Progenitor cell of endocrine pancreas (in vitro differentiated cells): Measurements from ENCODE around the gene TCERG1L. TPM values are rescaled to one million over a fixed set of nuclear protein-coding genes. Genes with fewer than 3 reads are reported as not detected.
"Not testable (repeated sequence)": the region's sequence is repeated elsewhere in the genome, so short reads cannot be mapped to it uniquely, and the experiment has no call there.

Experiments used
- DNase-seq: peaks from one replicate; pipeline ENCODE4 v3.0.0; 2021; ENCODE audit warnings: low spot score; ENCODE audit not compliant: unreplicated experiment
- H3K27ac Mint-ChIP-seq: 2 replicates; pipeline ENCODE4 v1.8.0; 2021; ENCODE audit warnings: mild to moderate bottlenecking, moderate library complexity, mixed read lengths
- H3K27me3 Mint-ChIP-seq: 2 replicates; pipeline ENCODE4 v1.8.0; 2021; ENCODE audit warnings: mixed read lengths
- H3K36me3 Mint-ChIP-seq: 2 replicates; pipeline ENCODE4 v1.8.0; 2022; ENCODE audit warnings: mixed read lengths; ENCODE audit not compliant: insufficient read depth
- H3K4me1 Mint-ChIP-seq: 2 replicates; pipeline ENCODE4 v1.8.0; 2021; ENCODE audit warnings: low read depth, mixed read lengths
- H3K4me3 Mint-ChIP-seq: 2 replicates; pipeline ENCODE4 v1.8.0; 2021; ENCODE audit warnings: low read depth, mild to moderate bottlenecking, moderate library complexity, mixed read lengths
- H3K9me3 Mint-ChIP-seq: 2 replicates; pipeline ENCODE4 v1.8.0; 2021; ENCODE audit warnings: low read depth, mixed read lengths
- total RNA-seq: library from RNA; stranded (reverse); gene quantifications from 2 replicates; pipeline ENCODE4 v1.2.1, GENCODE V29; 2021
- TF ChIP-seq, protein P1 (sequence below): fragments of 200-600 bp; sonication (generic); IDR thresholded peaks from one replicate; pipeline ENCODE4 v1.5.0; 2021; ENCODE audit warnings: antibody characterized with exemption, mild to moderate bottlenecking; ENCODE audit not compliant: unreplicated experiment

Gene TCERG1L
- total RNA-seq, 1 donor from 2014 or later: 0.53 TPM

DNA sequence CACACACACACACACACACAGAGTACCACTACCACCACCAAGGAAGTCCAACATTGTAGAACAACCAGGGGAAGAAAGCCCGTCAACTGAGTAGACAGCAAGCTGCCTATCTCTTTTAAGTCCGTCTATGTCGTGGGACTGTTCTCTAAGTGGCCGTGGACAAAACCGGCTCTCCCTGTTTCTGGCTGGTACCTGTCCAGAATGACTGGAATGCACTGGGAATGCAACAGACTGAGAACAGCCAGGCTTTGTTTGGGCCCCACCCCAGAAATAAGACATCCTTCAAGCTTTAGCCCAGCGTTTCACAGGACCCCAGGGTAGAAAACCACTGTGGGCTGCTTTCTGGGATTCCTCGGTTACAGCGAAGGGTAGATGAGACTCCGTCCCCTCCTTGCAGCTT, 203.6 kb downstream of the TCERG1L start:
- Mint-ChIP-seq H3K27ac (no peak overlapping the region), H3K4me1 (peaks cover 4% of the 10 kb centered on the region), H3K9me3 (peaks cover 10% of the 10 kb centered on the region)

DNA sequence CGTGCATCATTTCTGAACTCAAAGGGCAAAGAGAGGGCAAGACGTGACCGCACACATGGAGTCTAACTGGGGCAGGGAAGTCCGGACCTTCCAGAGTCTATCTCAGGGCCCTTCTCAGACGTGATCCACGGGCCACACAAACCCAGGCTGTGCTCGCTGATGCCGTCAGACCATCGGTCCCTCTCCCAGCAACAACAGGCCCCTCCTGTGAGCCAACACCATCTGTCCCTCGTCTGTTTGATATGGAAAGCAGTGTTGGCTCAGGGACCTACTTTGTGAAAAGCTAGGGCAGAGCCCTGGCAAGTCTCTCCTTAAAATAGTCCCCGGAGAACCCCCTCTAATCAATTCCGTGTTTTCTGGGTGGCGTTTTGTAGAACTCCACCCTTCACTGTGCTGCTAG, 208.8 kb downstream of the TCERG1L start:
- Mint-ChIP-seq H3K36me3 (no peaks in the 10 kb centered on the region), H3K27ac (no peak overlapping the region), H3K27me3 (peaks cover 7% of the 10 kb centered on the region), H3K4me1 (no peaks in the 10 kb centered on the region), H3K9me3 (peaks cover 7% of the 10 kb centered on the region), H3K4me3 (no peak overlapping the region)
- no peak for DNase-seq
- TF ChIP-seq, protein P1, sequence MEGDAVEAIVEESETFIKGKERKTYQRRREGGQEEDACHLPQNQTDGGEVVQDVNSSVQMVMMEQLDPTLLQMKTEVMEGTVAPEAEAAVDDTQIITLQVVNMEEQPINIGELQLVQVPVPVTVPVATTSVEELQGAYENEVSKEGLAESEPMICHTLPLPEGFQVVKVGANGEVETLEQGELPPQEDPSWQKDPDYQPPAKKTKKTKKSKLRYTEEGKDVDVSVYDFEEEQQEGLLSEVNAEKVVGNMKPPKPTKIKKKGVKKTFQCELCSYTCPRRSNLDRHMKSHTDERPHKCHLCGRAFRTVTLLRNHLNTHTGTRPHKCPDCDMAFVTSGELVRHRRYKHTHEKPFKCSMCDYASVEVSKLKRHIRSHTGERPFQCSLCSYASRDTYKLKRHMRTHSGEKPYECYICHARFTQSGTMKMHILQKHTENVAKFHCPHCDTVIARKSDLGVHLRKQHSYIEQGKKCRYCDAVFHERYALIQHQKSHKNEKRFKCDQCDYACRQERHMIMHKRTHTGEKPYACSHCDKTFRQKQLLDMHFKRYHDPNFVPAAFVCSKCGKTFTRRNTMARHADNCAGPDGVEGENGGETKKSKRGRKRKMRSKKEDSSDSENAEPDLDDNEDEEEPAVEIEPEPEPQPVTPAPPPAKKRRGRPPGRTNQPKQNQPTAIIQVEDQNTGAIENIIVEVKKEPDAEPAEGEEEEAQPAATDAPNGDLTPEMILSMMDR: no peak

More for the DNA sequence above, 203.6 kb downstream of the TCERG1L start:
- Mint-ChIP-seq H3K4me3 (no peak overlapping the region), H3K36me3 (no peaks in the 10 kb centered on the region), H3K27me3 (peaks cover 11% of the 10 kb centered on the region)
- TF ChIP-seq, protein P1: no peak
- DNase-seq: no peak

DNA sequence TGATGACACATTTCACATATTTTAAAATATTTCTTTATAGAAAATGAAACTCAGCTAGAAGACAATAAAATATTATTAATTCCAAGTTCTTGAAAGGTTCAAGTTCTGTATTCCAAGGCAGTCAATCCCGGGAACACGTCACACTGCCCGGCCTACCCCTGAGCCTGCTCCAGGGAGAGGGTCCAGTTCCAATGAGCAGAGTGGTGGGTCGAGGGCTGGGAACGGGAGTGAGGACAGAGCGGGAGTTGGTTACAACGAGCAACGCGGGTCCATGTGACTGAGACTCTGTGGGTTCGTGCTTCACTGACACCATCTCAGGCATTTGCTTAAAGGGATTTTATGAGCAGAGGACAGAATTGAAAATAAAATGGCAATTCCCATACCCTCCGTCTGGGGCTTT, 209.4 kb downstream of the TCERG1L start:
- H3K4me3 Mint-ChIP-seq: no peak overlapping the region
- H3K36me3 Mint-ChIP-seq: no peaks in the 10 kb centered on the region
- no peak for DNase-seq
- TF ChIP-seq, protein P1: no peak
- H3K27me3 Mint-ChIP-seq: peaks cover 7% of the 10 kb centered on the region
- H3K9me3 Mint-ChIP-seq: peaks cover 4% of the 10 kb centered on the region
- H3K27ac Mint-ChIP-seq: no peak overlapping the region
- no peaks in the 10 kb centered on the region for H3K4me1 Mint-ChIP-seq

DNA sequence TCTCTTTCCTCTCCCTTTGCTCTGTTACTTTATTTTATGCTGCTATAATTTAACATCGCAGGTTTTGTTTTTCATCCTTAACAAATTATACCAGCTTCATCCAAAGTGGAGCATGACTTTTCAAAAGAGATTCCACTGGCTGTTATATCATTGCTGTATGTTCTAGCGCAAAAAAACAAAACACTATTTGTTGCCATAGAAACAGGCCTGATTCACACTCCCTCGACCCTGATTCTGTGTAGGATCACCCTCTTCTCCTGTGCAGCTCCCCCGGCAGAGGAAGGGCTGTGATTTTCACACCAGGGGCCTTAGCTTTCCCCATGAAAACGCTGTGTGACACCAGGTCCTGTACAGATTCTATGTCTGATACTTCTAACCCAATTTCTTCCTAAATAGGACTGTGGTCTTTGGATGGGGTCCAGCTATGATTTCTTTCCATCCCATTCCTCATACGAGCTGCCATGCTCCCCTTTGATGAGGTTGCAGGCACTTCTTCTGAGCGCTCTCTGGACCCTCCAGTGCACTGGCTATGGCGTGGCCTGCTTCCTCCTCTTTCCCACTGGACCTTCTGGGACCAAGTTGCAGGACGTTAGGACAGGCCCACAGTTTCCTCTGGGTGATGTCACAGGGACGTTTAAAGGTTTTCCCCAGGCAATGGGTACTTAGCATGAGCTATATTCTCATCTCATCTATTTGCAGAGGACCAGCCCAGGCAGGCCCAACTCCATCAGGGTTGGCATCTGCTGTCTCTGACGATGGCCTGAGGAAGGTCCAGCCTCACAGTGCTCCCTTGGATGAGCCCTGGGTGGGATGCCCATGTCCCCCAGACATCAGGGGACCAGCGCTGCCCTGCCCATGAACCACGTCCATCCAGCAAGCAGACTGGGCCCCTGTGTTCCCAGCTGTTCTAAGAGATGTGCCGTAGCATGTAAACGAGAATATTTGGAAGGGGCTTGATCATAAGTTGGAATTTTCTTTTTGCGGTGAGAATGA, 210.8 kb downstream of the TCERG1L start:
- H3K9me3 Mint-ChIP-seq, H3K27me3 Mint-ChIP-seq: not testable (repeated sequence)

DNA sequence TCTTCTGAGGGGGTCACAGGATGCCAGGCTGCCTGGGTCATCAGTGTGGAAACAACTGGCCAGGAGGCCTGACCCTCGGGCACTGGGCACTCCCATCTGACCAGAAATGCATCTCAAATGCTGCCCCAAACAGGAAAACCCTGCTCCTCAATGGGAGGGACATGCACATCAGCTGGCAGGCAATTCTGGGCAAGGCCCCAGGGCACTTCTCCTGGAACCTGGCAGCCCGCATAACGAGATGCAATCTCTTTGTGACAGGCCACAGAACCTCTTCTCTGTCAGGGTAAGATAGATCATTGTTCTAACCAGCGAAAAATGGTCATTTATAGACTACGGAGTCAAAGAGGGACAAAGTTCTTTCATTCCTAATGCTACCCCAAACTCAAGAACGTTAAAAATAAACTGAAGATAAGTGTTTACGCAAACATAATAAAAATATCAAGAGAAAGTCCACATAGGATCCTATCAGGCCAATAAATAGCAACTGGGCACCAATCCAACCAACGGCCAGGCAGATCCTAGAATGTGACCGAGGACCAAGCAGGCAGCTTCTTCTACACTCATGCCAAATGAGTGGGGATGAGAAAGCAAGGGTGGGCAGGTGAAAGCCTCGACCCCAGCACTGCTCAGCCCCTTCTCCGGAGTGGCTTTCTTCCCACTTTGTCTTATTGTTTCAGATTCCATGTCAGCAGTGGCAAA, 212.3 kb downstream of the TCERG1L start:
- Mint-ChIP-seq H3K9me3 (no peaks in the 10 kb centered on the region), H3K4me1 (peaks cover 1% of the 10 kb centered on the region), H3K36me3 (no peaks in the 10 kb centered on the region), H3K27me3 (peaks cover 7% of the 10 kb centered on the region), H3K4me3 (no peak overlapping the region), H3K27ac (no peak overlapping the region)
- no peak for DNase-seq
- TF ChIP-seq, protein P1: no peak

More for the DNA sequence above, 210.8 kb downstream of the TCERG1L start:
- not testable (repeated sequence) for H3K36me3 Mint-ChIP-seq, H3K4me3 Mint-ChIP-seq, H3K27ac Mint-ChIP-seq, DNase-seq, H3K4me1 Mint-ChIP-seq
